Gastrocnemius medialis (tissue), 4 donors: ENCODE data around the gene NTN3. TPM values are rescaled to one million over a fixed set of nuclear protein-coding genes. Genes with fewer than 3 reads are reported as not detected.
"Not testable (repeated sequence)": the region's sequence is repeated elsewhere in the genome, so short reads cannot be mapped to it uniquely, and the experiment has no call there.

Source experiments
- ATAC-seq, 2 donors: fragments of 150-250 bp; one replicate each; pipeline ENCODE4 v1.9.1; 2016
- DNase-seq, 2 donors: peaks; one replicate each; pipeline ENCODE4 v3.0.0-alpha.2; 2019
- H3K27ac ChIP-seq, 4 donors: fragments of 200-600 bp; sonication (generic); 1 replicate in 1 of 4; 2 replicates in 3 of 4; pipeline ENCODE4 v1.5.1; 2016 to 2018; ENCODE audit warnings: mild to moderate bottlenecking in 2 of 4, moderate library complexity in 1 of 4
- H3K27me3 ChIP-seq, 3 donors: fragments of 200-600 bp; sonication (generic) in 2 of 3; 1 replicate in 1 of 3; 2 replicates in 2 of 3; pipeline versions ENCODE4 v1.5.1 to v1.6.0; 2016 to 2019; ENCODE audit warnings: mild to moderate bottlenecking in 1 of 3, moderate library complexity in 1 of 3
- H3K36me3 ChIP-seq, 2 donors: fragments of 200-600 bp; sonication (generic) in 1 of 2; one replicate each; pipeline ENCODE4 v1.5.1; 2017 to 2018
- H3K4me1 ChIP-seq, 2 donors: fragments of 200-600 bp; sonication (generic) in 1 of 2; one replicate each; pipeline ENCODE4 v1.5.1; 2016 to 2017; ENCODE audit warnings: mild to moderate bottlenecking in 2 of 2
- H3K4me3 ChIP-seq, 4 donors: fragments of 200-600 bp; sonication (generic) in 3 of 4; 1 replicate in 1 of 4; 2 replicates in 3 of 4; pipeline ENCODE4 v1.5.1; 2016 to 2019; ENCODE audit warnings: mild to moderate bottlenecking in 2 of 4
- H3K9me3 ChIP-seq, 3 donors: fragments of 200-600 bp; sonication (generic) in 2 of 3; 1 replicate in 1 of 3; 2 replicates in 2 of 3; pipeline ENCODE4 v1.5.1; 2016 to 2019
- POLR2A ChIP-seq, 2 donors: fragments of 450-650 bp; IDR thresholded peaks; one replicate each; pipeline ENCODE4 v1.6.1; 2017; ENCODE audit warnings: antibody characterized with exemption in 2 of 2, mild to moderate bottlenecking in 2 of 2, moderate library complexity in 2 of 2
- in situ Hi-C, 4 donors: fragments of 200-750 bp; cut with MboI; loops; one replicate each; pipeline versions ENCODE4 v1.15.0 to v1.8.0; 2017; ENCODE audit warnings: low sequenced_read_pairs in 4 of 4
- intact Hi-C: fragments of 100-400 bp; cut with DNase I; formaldehyde crosslinking; loops from one replicate; pipeline ENCODE4 v1.15.1; 2023; ENCODE audit warnings: low total_unique reads
- total RNA-seq, 4 donors: library from RNA; depleted of rRNA; stranded (reverse); fragments of >200 nt; gene quantifications; one replicate each; pipeline versions ENCODE4 v1.1.0 to v1.2.3, GENCODE V29; 2016
- TF ChIP-seq, protein P1 (sequence below), 5 experiments: fragments of 450-650 bp in 3 of 5; fragments of 200-600 bp in 2 of 5; sonication (generic) in 2 of 5; IDR thresholded peaks in 4 of 5; conservative IDR thresholded peaks in 1 of 5; 1 replicate in 4 of 5; 2 replicates in 1 of 5; pipeline ENCODE4 v1.5.1; 2016 to 2019; ENCODE audit warnings: antibody characterized with exemption in 5 of 5, mild to moderate bottlenecking in 3 of 5, moderate library complexity in 3 of 5

The NTN3 gene
- total RNA-seq, 4 donors from 2014 or later, result not detected

DNA sequence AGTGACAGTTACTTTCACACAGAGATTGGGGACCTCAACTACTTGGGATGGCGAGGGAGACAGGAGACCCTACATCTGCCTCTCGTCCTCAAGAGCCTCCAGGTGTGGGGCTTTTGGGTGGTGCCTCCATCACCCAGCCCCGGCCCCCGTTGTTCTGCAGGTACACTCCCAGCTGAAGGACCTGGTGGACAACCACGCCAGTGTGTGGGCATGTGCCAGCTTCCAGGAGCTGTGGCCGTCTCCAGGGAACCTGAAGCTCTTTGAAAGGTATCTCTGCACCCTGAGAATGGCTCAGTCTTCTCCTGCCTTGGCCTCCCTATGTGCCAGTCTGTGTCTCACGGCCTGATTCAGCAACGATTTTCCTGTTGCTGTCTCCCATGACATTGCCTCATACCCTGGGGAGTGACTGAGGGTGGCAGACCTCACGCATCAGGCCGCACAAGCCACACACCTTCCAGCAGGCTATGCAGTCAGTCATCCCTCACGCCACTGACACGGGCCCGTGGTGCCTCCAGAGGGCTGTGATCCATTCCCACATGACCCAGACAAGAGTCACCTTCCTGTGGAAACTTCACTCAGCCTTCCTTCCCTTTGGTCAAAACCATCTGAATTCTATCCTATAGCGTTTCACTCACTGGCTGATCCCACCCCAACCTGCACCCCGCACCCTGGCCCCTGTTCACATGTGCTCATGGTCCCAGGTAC is 38.1 kb upstream of the NTN3 start:
- TF ChIP-seq POLR2A (IDR thresholded peaks at IDR 0.05), result no peak
- TF ChIP-seq, protein P1, sequence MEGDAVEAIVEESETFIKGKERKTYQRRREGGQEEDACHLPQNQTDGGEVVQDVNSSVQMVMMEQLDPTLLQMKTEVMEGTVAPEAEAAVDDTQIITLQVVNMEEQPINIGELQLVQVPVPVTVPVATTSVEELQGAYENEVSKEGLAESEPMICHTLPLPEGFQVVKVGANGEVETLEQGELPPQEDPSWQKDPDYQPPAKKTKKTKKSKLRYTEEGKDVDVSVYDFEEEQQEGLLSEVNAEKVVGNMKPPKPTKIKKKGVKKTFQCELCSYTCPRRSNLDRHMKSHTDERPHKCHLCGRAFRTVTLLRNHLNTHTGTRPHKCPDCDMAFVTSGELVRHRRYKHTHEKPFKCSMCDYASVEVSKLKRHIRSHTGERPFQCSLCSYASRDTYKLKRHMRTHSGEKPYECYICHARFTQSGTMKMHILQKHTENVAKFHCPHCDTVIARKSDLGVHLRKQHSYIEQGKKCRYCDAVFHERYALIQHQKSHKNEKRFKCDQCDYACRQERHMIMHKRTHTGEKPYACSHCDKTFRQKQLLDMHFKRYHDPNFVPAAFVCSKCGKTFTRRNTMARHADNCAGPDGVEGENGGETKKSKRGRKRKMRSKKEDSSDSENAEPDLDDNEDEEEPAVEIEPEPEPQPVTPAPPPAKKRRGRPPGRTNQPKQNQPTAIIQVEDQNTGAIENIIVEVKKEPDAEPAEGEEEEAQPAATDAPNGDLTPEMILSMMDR (IDR thresholded peaks at IDR 0.05 in 4 of 5, conservative IDR thresholded peaks at IDR 0.05 in 1 of 5), result no peak
- no peaks in the 10 kb centered on the region for H3K27me3 ChIP-seq
- in situ Hi-C loops (no loop called here), intact Hi-C loops (no loop called here)
- peaks cover 0 to 4% of the 10 kb centered on the region in 2 donors for H3K36me3 ChIP-seq
- H3K4me1 ChIP-seq, result peaks cover 6 to 8% of the 10 kb centered on the region in 2 donors
- no peak overlapping the region for H3K4me3 ChIP-seq
- no peak overlapping the region for H3K27ac ChIP-seq
- DNase-seq (no peak), ATAC-seq (no peak)
- H3K9me3 ChIP-seq, result no peaks in the 10 kb centered on the region

DNA sequence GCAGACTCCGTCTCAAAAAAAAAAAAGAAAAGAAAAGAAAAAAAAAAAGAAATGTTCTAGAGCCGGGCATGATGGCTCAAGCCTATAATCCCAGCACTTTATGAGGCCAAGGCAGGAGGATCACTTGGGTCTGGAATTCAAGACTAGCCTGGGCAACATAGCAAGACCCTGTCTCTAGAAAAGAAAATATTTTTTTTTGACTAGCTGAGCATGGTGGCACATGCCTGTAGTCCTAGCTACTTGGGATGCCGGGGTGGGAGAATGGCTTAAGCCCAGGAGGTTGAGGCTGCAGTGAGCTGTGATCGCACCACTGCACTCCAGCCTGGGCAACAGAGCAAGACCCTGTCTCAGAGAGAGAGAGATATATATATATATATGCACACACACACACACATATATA is 35.9 kb upstream of the NTN3 start:
- H3K9me3 ChIP-seq, H3K27me3 ChIP-seq, ATAC-seq, H3K36me3 ChIP-seq, DNase-seq, H3K4me1 ChIP-seq, in situ Hi-C loops, H3K27ac ChIP-seq, H3K4me3 ChIP-seq, intact Hi-C loops: not testable (repeated sequence)

DNA sequence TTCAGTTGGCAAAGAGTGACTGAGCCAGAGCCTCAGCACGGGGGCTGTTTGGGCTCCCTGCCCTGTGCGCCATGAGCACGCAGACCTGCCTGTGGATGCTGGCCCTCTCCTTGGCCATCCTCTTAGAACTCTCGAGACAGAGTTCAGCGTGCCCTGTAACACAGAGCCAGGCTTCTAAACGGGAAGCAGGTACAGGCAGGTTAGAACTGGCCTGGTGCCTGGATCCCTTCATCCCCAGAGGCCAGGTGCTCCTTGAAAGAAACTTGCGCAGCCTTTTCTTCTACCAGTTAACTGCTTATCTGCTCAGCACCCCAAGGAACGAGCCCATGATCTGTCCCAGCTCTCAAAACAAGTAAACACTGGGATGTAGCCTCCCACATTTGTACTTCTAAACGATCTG is 35.0 kb upstream of the NTN3 start:
- TF ChIP-seq, protein P1 (IDR thresholded peaks at IDR 0.05 in 4 of 5, conservative IDR thresholded peaks at IDR 0.05 in 1 of 5), result no peak
- no peak for TF ChIP-seq POLR2A (IDR thresholded peaks at IDR 0.05)
- ATAC-seq (no peak), DNase-seq (no peak)
- no peak overlapping the region for H3K4me3 ChIP-seq
- H3K27ac ChIP-seq, result no peak overlapping the region
- intact Hi-C loops, result no loop called here
- H3K36me3 ChIP-seq, result peaks cover 0 to 4% of the 10 kb centered on the region in 2 donors
- H3K9me3 ChIP-seq, result no peaks in the 10 kb centered on the region
- in situ Hi-C loops, result no loop called here
- H3K4me1 ChIP-seq, result no peaks in the 10 kb centered on the region
- no peaks in the 10 kb centered on the region for H3K27me3 ChIP-seq

DNA sequence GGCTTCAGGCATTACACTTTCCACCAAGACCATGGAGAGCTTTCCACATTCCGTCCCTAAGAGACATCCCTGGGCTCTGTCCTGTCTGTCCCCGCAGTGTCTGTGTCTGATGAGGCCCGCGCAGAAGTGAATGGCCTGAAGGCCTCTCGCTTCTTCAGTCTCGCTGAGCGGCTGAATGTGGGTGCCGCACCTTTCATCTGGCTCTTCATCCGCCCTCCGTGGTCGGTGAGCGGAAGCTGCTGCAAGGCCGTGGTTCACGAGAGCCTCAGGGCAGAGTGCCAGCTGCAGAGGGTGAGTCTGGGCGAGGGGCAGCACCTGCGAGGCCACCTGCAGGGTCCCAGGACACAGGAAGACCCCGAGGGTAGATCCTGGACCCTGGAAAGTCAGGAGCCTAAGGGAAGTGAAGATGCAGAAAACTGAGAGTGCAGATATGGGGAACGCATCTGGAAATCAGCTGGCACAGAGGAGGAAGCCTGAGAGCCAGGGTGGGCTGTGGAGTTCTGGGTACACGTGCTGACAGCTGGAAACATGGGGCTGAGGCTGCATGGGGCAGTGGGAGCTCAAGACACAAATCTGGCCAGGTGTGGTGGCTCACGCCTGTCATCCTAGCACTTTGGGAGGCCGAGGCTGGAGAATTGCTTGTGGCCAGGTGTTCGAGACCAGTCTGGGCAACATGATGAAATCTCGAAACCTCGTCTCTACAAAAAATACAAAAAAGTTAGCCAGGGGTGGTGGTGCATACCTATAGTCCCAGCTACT is 33.9 kb upstream of the NTN3 start:
- Histone ChIP-seq H3K27me3 (no peaks in the 10 kb centered on the region), H3K9me3 (no peaks in the 10 kb centered on the region), H3K36me3 (peaks cover 0 to 4% of the 10 kb centered on the region in 2 donors), H3K4me1 (no peaks in the 10 kb centered on the region), H3K4me3 (no peak overlapping the region), H3K27ac (no peak overlapping the region)
- no peak for DNase-seq
- in situ Hi-C loops, result no loop called here
- TF ChIP-seq POLR2A (IDR thresholded peaks at IDR 0.05), result no peak
- TF ChIP-seq, protein P1 (IDR thresholded peaks at IDR 0.05 in 4 of 5, conservative IDR thresholded peaks at IDR 0.05 in 1 of 5), result no peak
- intact Hi-C loops, result no loop called here
- no peak for ATAC-seq

DNA sequence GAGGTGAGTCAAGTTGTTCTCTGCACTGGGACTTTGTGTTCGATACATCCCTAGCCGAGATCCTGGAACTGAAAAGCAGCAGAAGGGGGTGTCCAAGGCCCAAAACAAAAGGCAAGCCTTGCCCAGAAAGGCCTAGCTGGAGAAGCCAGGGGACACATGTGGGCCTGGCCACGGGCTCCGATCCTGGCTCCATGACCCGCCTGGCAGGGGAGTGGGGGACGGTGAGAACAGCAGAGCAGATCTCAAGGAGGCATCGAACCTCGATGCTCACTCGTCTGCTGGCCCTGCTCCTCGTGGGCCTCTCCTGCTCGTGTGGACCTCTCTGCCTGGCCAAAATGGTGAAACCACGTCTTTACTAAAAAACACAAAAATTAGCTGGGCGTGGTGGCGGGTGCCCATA is 33.0 kb upstream of the NTN3 start:
- H3K36me3 ChIP-seq, result peaks cover 0 to 2% of the 10 kb centered on the region in 2 donors
- DNase-seq, result no peak
- H3K9me3 ChIP-seq, result no peaks in the 10 kb centered on the region
- no peak for ATAC-seq
- in situ Hi-C loops (no loop called here), intact Hi-C loops (no loop called here)
- H3K4me3 ChIP-seq, result no peak overlapping the region
- TF ChIP-seq, protein P1 (IDR thresholded peaks at IDR 0.05 in 4 of 5, conservative IDR thresholded peaks at IDR 0.05 in 1 of 5), result no peak
- no peak for TF ChIP-seq POLR2A (IDR thresholded peaks at IDR 0.05)
- no peaks in the 10 kb centered on the region for H3K4me1 ChIP-seq
- H3K27me3 ChIP-seq, result no peaks in the 10 kb centered on the region
- no peak overlapping the region for H3K27ac ChIP-seq
